NCI-H2171 (cell line): ENCODE data around the gene CCDC112.
"Not testable (repeated sequence)": the region's sequence is repeated elsewhere in the genome, so short reads cannot be mapped to it uniquely, and the experiment has no call there.

ENCODE experiments used
- DNase-seq: peaks from one replicate; lab custom pipeline; 2025; lab: John Stamatoyannopoulos, UW

The CCDC112 gene

GRCh38 chr5:115296124-115297022, at the start of gene CCDC112:
Gene CCDC112 (minus strand): TSS chr5:115296654. CDS start chr5:115296543, 111 bp downstream.
- peak; percentile 60 for DNase-seq

- DNase-seq, result no peak
Observed at GRCh38 chr5:115345344-115345743, 48.9 kb upstream of the CCDC112 start.

GRCh38 chr5:115343855-115344254, 47.4 kb upstream of the CCDC112 start:
- no peak for DNase-seq

GRCh38 chr5:115342590-115343377, 46.3 kb upstream of the CCDC112 start:
- no peak for DNase-seq

- no peak for DNase-seq
Observed at GRCh38 chr5:115341745-115342144, 45.3 kb upstream of the CCDC112 start.

- no peak for DNase-seq
Observed at GRCh38 chr5:115338851-115339250, 42.4 kb upstream of the CCDC112 start.

- no peak for DNase-seq
Observed at GRCh38 chr5:115337882-115338281, 41.4 kb upstream of the CCDC112 start.

GRCh38 chr5:115336964-115337363, 40.5 kb upstream of the CCDC112 start:
- DNase-seq, result no peak

GRCh38 chr5:115336201-115336720, 39.8 kb upstream of the CCDC112 start:
- DNase-seq, result no peak

GRCh38 chr5:115335301-115335700, 38.8 kb upstream of the CCDC112 start:
- no peak for DNase-seq

- no peak for DNase-seq
Observed at GRCh38 chr5:115333164-115333563, 36.7 kb upstream of the CCDC112 start.

- DNase-seq, result no peak
Observed at GRCh38 chr5:115330830-115331229, 34.4 kb upstream of the CCDC112 start.

GRCh38 chr5:115329475-115329874, 33.0 kb upstream of the CCDC112 start:
- DNase-seq, result no peak

- not testable (repeated sequence) for DNase-seq
Observed at GRCh38 chr5:115328617-115329274, 32.3 kb upstream of the CCDC112 start.

GRCh38 chr5:115325296-115325959, 29.0 kb upstream of the CCDC112 start:
- DNase-seq, result no peak

GRCh38 chr5:115324021-115324420, 27.6 kb upstream of the CCDC112 start:
- no peak for DNase-seq

GRCh38 chr5:115322729-115323128, 26.3 kb upstream of the CCDC112 start:
- no peak for DNase-seq

- DNase-seq, result no peak
Observed at GRCh38 chr5:115321309-115321708, 24.9 kb upstream of the CCDC112 start.

GRCh38 chr5:115320515-115320914, 24.1 kb upstream of the CCDC112 start:
- no peak for DNase-seq

GRCh38 chr5:115320006-115320405, 23.6 kb upstream of the CCDC112 start:
- no peak for DNase-seq

- no peak for DNase-seq
Observed at GRCh38 chr5:115319007-115319406, 22.6 kb upstream of the CCDC112 start.

- DNase-seq, result no peak
Observed at GRCh38 chr5:115317736-115318135, 21.3 kb upstream of the CCDC112 start.
